H9 (cell line): ENCODE results near the gene CYP2J2. TPM values are rescaled to one million over a fixed set of nuclear protein-coding genes. Genes with fewer than 3 reads are reported as not detected.

ENCODE experiments used
- DNase-seq: peaks from one replicate; pipeline ENCODE4 v3.0.0-alpha.2; 2017
- H2AFZ ChIP-seq: one replicate; pipeline ENCODE4 v1.6.1; 2013; ENCODE audit warnings: mild to moderate bottlenecking, low read length, control low read depth, moderate library complexity
- H2AK5ac ChIP-seq: 2 replicates; pipeline ENCODE4 v1.6.1; 2013; ENCODE audit warnings: low read length, control low read depth, mixed read lengths; ENCODE audit not compliant: insufficient read length
- H2BK120ac ChIP-seq: one replicate; pipeline ENCODE4 v1.6.1; 2013; ENCODE audit warnings: low read depth, mild to moderate bottlenecking, low read length, control low read depth, inconsistent platforms; ENCODE audit not compliant: poor library complexity, severe bottlenecking
- H2BK12ac ChIP-seq: 2 replicates; pipeline ENCODE4 v1.6.1; 2013; ENCODE audit warnings: low read length, control low read depth, mixed read lengths, low read depth; ENCODE audit not compliant: insufficient read length
- H2BK15ac ChIP-seq: 2 replicates; pipeline ENCODE4 v1.6.1; 2013; ENCODE audit warnings: low read depth, low read length, control low read depth
- H2BK20ac ChIP-seq: one replicate; pipeline ENCODE4 v1.6.1; 2013; ENCODE audit warnings: low read depth, mild to moderate bottlenecking, low read length, control low read depth, inconsistent platforms; ENCODE audit not compliant: poor library complexity, severe bottlenecking
- H2BK5ac ChIP-seq: 2 replicates; pipeline ENCODE4 v1.6.1; 2013; ENCODE audit warnings: low read length, control low read depth, mixed read lengths; ENCODE audit not compliant: insufficient read length
- H3K14ac ChIP-seq: 2 replicates; pipeline ENCODE4 v1.6.1; 2013; ENCODE audit warnings: low read length, control low read depth; ENCODE audit not compliant: insufficient read depth
- H3K18ac ChIP-seq: 2 replicates; pipeline ENCODE4 v1.6.1; 2013; ENCODE audit warnings: low read depth, mild to moderate bottlenecking, mixed read lengths, low read length, control low read depth; ENCODE audit not compliant: insufficient read length
- H3K23ac ChIP-seq: 2 replicates; pipeline ENCODE4 v1.6.1; 2013; ENCODE audit warnings: low read length, control low read depth, mixed read lengths, low read depth; ENCODE audit not compliant: insufficient read length
- H3K23me2 ChIP-seq: 2 replicates; pipeline ENCODE4 v1.6.1; 2013; ENCODE audit warnings: low read depth, mild to moderate bottlenecking, mixed read lengths, low read length, control low read depth; ENCODE audit not compliant: insufficient read length, poor library complexity, severe bottlenecking
- H3K27ac ChIP-seq: 2 replicates; pipeline ENCODE4 v1.5.1; 2013; ENCODE audit warnings: low read length, control low read depth, mixed read lengths, low read depth; ENCODE audit not compliant: insufficient read length
- H3K27me3 ChIP-seq: 2 replicates; pipeline ENCODE4 v1.6.1; 2013; ENCODE audit warnings: low read length, control low read depth, inconsistent platforms; ENCODE audit not compliant: insufficient read depth
- H3K4ac ChIP-seq: 2 replicates; pipeline ENCODE4 v1.6.1; 2013; ENCODE audit warnings: low read depth, mild to moderate bottlenecking, control low read depth, inconsistent platforms, low read length, moderate library complexity
- H3K4me1 ChIP-seq: 2 replicates; pipeline ENCODE4 v1.6.1; 2013; ENCODE audit warnings: low read length, control low read depth, inconsistent platforms; ENCODE audit not compliant: insufficient read depth
- H3K4me2 ChIP-seq: 2 replicates; pipeline ENCODE4 v1.6.1; 2013; ENCODE audit warnings: low read length, control low read depth, mixed read lengths; ENCODE audit not compliant: insufficient read length, insufficient read depth
- H3K56ac ChIP-seq: 2 replicates; pipeline ENCODE4 v1.6.1; 2013; ENCODE audit warnings: low read depth, mild to moderate bottlenecking, mixed read lengths, low read length, control low read depth; ENCODE audit not compliant: insufficient read length
- H3K79me1 ChIP-seq: 2 replicates; pipeline ENCODE4 v1.6.1; 2013; ENCODE audit warnings: low read depth, mild to moderate bottlenecking, moderate library complexity, low read length, control low read depth, inconsistent platforms; ENCODE audit not compliant: insufficient read depth, poor library complexity, severe bottlenecking
- H3K79me2 ChIP-seq: 2 replicates; pipeline ENCODE4 v1.6.1; 2013; ENCODE audit warnings: low read length, control low read depth, inconsistent platforms; ENCODE audit not compliant: insufficient read depth
- H3K9ac ChIP-seq: 2 replicates; pipeline ENCODE4 v1.6.1; 2013; ENCODE audit warnings: low read length, control low read depth, mixed read lengths; ENCODE audit not compliant: insufficient read length; ENCODE audit errors: extremely low read depth
- H3K9me3 ChIP-seq: one replicate; pipeline ENCODE4 v1.6.1; 2013; ENCODE audit warnings: low read depth, low read length, inconsistent platforms; ENCODE audit not compliant: control insufficient read depth
- H3T11ph ChIP-seq: one replicate; pipeline ENCODE4 v1.6.1; 2013; ENCODE audit warnings: mild to moderate bottlenecking, low read length, control low read depth, inconsistent platforms
- H4K20me1 ChIP-seq: one replicate; pipeline ENCODE4 v1.6.1; 2013; ENCODE audit not compliant: control insufficient read depth, insufficient read length, insufficient read depth
- H4K5ac ChIP-seq: 2 replicates; pipeline ENCODE4 v1.6.1; 2013; ENCODE audit warnings: low read depth, mild to moderate bottlenecking, mixed read lengths, low read length, control low read depth; ENCODE audit not compliant: insufficient read length
- H4K8ac ChIP-seq: replicated peaks from 2 replicates; pipeline ENCODE4 v1.6.1; 2013; ENCODE audit warnings: low read length, control low read depth, mixed read lengths, low read depth; ENCODE audit not compliant: insufficient read length
- H4K91ac ChIP-seq: 2 replicates; pipeline ENCODE4 v1.6.1; 2013; ENCODE audit warnings: low read depth, mild to moderate bottlenecking, moderate library complexity, mixed read lengths, low read length, control low read depth; ENCODE audit not compliant: insufficient read length
- H3K27ac Mint-ChIP-seq, 3 experiments: 2 replicates in 2 of 3; 3 replicates in 1 of 3; pipeline ENCODE4 v1.8.0; 2020 to 2021; ENCODE audit warnings: mixed read lengths in 3 of 3, mild to moderate bottlenecking in 1 of 3, moderate library complexity in 1 of 3
- H3K27me3 Mint-ChIP-seq: 2 replicates; pipeline ENCODE4 v1.8.0; 2021; ENCODE audit warnings: low read depth, mild to moderate bottlenecking, moderate library complexity, mixed read lengths
- H3K36me3 Mint-ChIP-seq, 3 experiments: 2 replicates in 2 of 3; 3 replicates in 1 of 3; pipeline ENCODE4 v1.8.0; 2020 to 2021; ENCODE audit warnings: low read depth in 3 of 3, mixed read lengths in 3 of 3; ENCODE audit not compliant: insufficient read depth in 1 of 3
- H3K4me1 Mint-ChIP-seq, 2 experiments: 2 replicates each; pipeline ENCODE4 v1.8.0; 2020; ENCODE audit warnings: mixed read lengths in 2 of 2
- H3K4me3 Mint-ChIP-seq, 2 experiments: 2 replicates in 1 of 2; 3 replicates in 1 of 2; pipeline ENCODE4 v1.8.0; 2020 to 2021; ENCODE audit warnings: mild to moderate bottlenecking in 2 of 2, mixed read lengths in 2 of 2, moderate library complexity in 1 of 2
- H3K9me3 Mint-ChIP-seq, 2 experiments: 2 replicates in 1 of 2; 3 replicates in 1 of 2; pipeline ENCODE4 v1.8.0; 2020; ENCODE audit warnings: mild to moderate bottlenecking in 2 of 2, mixed read lengths in 2 of 2, moderate library complexity in 1 of 2
- CTCF ChIP-seq: fragments of 200-600 bp; sonication (generic); conservative IDR thresholded peaks from 3 replicates; pipeline ENCODE4 v1.8.0; 2021; ENCODE audit warnings: antibody characterized with exemption, mild to moderate bottlenecking
- WGBS: extraction: QIAGEN DNeasy Blood & Tissue Kit; methylation state at CpG from one replicate; pipeline ENCODE4 v1.1.7; 2013; ENCODE audit warnings: missing lambda C conversion rate, low lambda C conversion rate, mixed read lengths; ENCODE audit not compliant: insufficient read length; ENCODE audit errors: extremely low coverage; 5-methylcytosine and 5-hydroxymethylcytosine counted together
- total RNA-seq: library from RNA; stranded (reverse); gene quantifications from 2 replicates; pipeline ENCODE4 v1.2.1, GENCODE V29; 2021

CYP2J2 gene
- total RNA-seq, 1 experiment from 2014 or later, result 0.57 TPM

DNA sequence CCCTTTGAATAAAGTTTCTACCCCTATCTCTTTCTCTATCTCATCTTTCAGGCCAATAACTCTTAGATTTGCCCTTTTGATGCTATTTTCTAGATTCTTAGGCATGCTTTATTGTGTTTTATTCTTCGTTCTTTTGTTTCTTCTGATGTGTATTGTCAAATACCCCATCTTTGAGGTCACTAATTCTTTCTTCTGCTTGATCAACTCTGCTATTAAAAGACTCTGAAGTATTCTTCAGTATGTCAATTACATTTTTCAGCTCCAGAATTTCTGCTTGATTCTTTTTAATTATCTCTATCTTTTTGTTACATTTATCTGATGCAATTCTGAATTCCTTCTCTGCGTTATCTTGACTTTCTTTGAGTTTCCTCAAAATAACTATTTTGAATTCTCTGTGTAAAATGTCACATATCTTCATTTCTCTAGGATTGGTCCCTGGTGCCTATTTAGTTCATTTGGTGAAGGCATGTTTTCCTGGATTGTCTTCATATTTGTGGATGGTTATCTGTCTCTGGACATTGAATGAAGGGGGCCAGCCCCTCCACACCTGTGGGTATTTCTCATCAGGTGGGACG lies 11.2 kb upstream of the CYP2J2 start:
- no peak overlapping the region for H3K4ac ChIP-seq
- no peak for DNase-seq
- H4K91ac ChIP-seq, result no peak overlapping the region
- no peak overlapping the region for H2AK5ac ChIP-seq
- no peak overlapping the region for H2BK5ac ChIP-seq
- H3K27me3 ChIP-seq, result no peaks in the 10 kb centered on the region
- H3K79me2 ChIP-seq, result no peaks in the 10 kb centered on the region
- no peak overlapping the region for H2AFZ ChIP-seq
- no peak overlapping the region for H4K8ac ChIP-seq
- no peak overlapping the region for H2BK12ac ChIP-seq
- no peak overlapping the region for H2BK120ac ChIP-seq
- no CpG with 5 or more reads among the region's 3 CpGs for WGBS
- H3K4me2 ChIP-seq, result no peak overlapping the region
- H3K9ac ChIP-seq, result no peak overlapping the region
- no peaks in the 10 kb centered on the region for H3K4me1 ChIP-seq
- H3K9me3 Mint-ChIP-seq, result no peaks in the 10 kb centered on the region; a peak in 1 of 5 replicates
- H3K4me1 Mint-ChIP-seq, result peaks cover 0 to 2% of the 10 kb centered on the region in 2 experiments; a peak in 1 of 4 replicates
- H3K23me2 ChIP-seq, result no peaks in the 10 kb centered on the region
- no peak overlapping the region for H3K18ac ChIP-seq
- no peaks in the 10 kb centered on the region for H4K20me1 ChIP-seq
- no peak overlapping the region for H2BK15ac ChIP-seq
- no peak overlapping the region for H2BK20ac ChIP-seq
- H3K23ac ChIP-seq, result no peak overlapping the region
- H4K5ac ChIP-seq, result no peak overlapping the region
- no peak overlapping the region for H3K56ac ChIP-seq
- TF ChIP-seq CTCF, result no peak
- H3K36me3 Mint-ChIP-seq, result no peaks in the 10 kb centered on the region
- H3K14ac ChIP-seq, result no peak overlapping the region
- H3T11ph ChIP-seq, result no peak overlapping the region
- H3K27ac ChIP-seq, result no peak overlapping the region
- H3K9me3 ChIP-seq, result no peaks in the 10 kb centered on the region
- H3K27ac Mint-ChIP-seq, result no peak overlapping the region
- peaks cover 3% of the 10 kb centered on the region for H3K27me3 Mint-ChIP-seq
- no peak overlapping the region for H3K4me3 Mint-ChIP-seq
- no peaks in the 10 kb centered on the region for H3K79me1 ChIP-seq
